Measurements from ENCODE around the gene MAD1L1. TPM values are rescaled to one million over a fixed set of nuclear protein-coding genes. Genes with fewer than 3 reads are reported as not detected.

The MAD1L1 gene
- total RNA-seq, 4 donors from 2014 or later: 22.3 to 56.6 (median 35.0) TPM

DNA sequence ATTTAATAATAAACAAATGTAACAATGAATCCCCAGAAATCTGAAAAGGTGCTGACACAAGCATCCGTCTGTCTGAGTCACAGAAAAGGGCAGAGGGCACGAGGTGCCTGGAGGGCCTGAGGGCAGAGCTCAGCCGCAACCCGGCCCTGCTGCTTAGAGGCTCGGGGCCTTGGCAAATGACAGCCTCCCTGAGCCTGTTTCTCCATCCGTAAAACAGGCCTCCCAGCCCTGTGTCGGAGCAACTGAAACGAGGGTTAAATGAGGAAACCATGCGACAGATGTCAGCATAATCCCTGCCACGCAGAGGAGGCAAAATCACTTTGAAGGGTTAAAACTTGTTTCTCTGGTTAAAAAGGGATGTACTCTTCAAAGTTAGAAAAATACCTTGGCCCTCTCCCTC lies 34.2 kb upstream of the MAD1L1 start:
- whole genome bisulfite sequencing, 2 donors (ENCODE audit: low coverage in 1 of 2): 67% methylated on average over 6 of the region's 10 CpGs; no CpG with 5 or more reads in 1 of the 2 donors
- no peak for TF ChIP-seq CTCF (IDR thresholded peaks at IDR 0.05)
- no peak for TF ChIP-seq POLR2A (IDR thresholded peaks at IDR 0.05)
- no peak for TF ChIP-seq POLR2AphosphoS5 (IDR thresholded peaks at IDR 0.05)
- TF ChIP-seq EP300 (IDR thresholded peaks at IDR 0.05): no peak
- Histone ChIP-seq H3K4me1 (no peaks in the 10 kb centered on the region), H3K9me3 (no peaks in the 10 kb centered on the region), H3K27me3 (no peaks in the 10 kb centered on the region), H3K36me3 (peaks cover 0 to 54% of the 10 kb centered on the region in 2 donors), H3K27ac (no peak overlapping the region), H3K4me3 (no peak overlapping the region)
- ATAC-seq: no peak

- Histone ChIP-seq H3K27me3 (no peaks in the 10 kb centered on the region), H3K27ac (no peak overlapping the region), H3K36me3 (peaks cover 0 to 51% of the 10 kb centered on the region in 2 donors), H3K9me3 (no peaks in the 10 kb centered on the region), H3K4me1 (no peaks in the 10 kb centered on the region), H3K4me3 (no peak overlapping the region)
- ATAC-seq: no peak
- TF ChIP-seq EP300 (IDR thresholded peaks at IDR 0.05) (no peak), POLR2AphosphoS5 (IDR thresholded peaks at IDR 0.05) (no peak), CTCF (IDR thresholded peaks at IDR 0.05) (no peak), POLR2A (IDR thresholded peaks at IDR 0.05) (no peak)
- WGBS, 2 donors (ENCODE audit: low coverage in 1 of 2): 80% methylated on average over 1 of the region's 23 CpGs; no CpG with 5 or more reads in 1 of the 2 donors
Measured at GRCh38 chr7:2264158-2264557, 31.4 kb upstream of the MAD1L1 start.

GRCh38 chr7:2263176-2263575 lies 30.4 kb upstream of the MAD1L1 start:
- WGBS, 2 donors (ENCODE audit: low coverage in 1 of 2): no CpG with 5 or more reads among the region's 18 CpGs
- Histone ChIP-seq H3K9me3 (no peaks in the 10 kb centered on the region), H3K4me1 (no peaks in the 10 kb centered on the region), H3K36me3 (peaks cover 0 to 51% of the 10 kb centered on the region in 2 donors), H3K4me3 (no peak overlapping the region), H3K27me3 (no peaks in the 10 kb centered on the region), H3K27ac (no peak overlapping the region)
- no peak for ATAC-seq
- TF ChIP-seq EP300 (IDR thresholded peaks at IDR 0.05) (no peak), POLR2AphosphoS5 (IDR thresholded peaks at IDR 0.05) (no peak), CTCF (IDR thresholded peaks at IDR 0.05) (no peak), POLR2A (IDR thresholded peaks at IDR 0.05) (no peak)

DNA sequence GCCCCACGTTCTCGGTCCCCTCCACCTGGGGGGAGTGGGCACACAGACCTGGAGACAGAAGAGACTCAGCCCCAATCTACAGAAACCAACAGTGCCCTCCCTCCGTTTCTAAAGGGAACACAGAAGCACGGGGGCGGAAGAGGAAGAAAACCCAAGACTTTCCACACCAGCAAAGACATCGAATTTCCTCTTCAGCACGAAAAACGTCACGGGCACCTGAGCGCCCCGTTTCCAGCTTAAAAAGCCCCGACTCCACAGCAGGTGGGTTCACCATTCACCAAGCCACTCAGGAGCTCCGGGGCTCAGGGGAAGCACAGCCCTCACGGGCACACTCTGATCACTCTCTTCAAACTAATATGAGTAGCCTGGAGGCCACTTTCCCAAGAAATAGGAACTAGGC lies 28.9 kb upstream of the MAD1L1 start:
- Histone ChIP-seq H3K27ac (no peak overlapping the region), H3K4me1 (no peaks in the 10 kb centered on the region), H3K36me3 (peaks cover 0 to 64% of the 10 kb centered on the region in 2 donors), H3K9me3 (no peaks in the 10 kb centered on the region), H3K27me3 (no peaks in the 10 kb centered on the region), H3K4me3 (no peak overlapping the region)
- TF ChIP-seq POLR2AphosphoS5 (IDR thresholded peaks at IDR 0.05): no peak
- no peak for TF ChIP-seq EP300 (IDR thresholded peaks at IDR 0.05)
- no peak for TF ChIP-seq POLR2A (IDR thresholded peaks at IDR 0.05)
- no peak for TF ChIP-seq CTCF (IDR thresholded peaks at IDR 0.05)
- no peak for ATAC-seq
- 62 to 96% methylated on average over 3 to 8 of the region's 14 CpGs for WGBS, 2 donors (ENCODE audit: low coverage in 1 of 2)

GRCh38 chr7:2260820-2261219 lies 28.1 kb upstream of the MAD1L1 start:
- Histone ChIP-seq H3K36me3 (peaks cover 0 to 72% of the 10 kb centered on the region in 2 donors), H3K27me3 (no peaks in the 10 kb centered on the region), H3K4me3 (no peak overlapping the region), H3K9me3 (no peaks in the 10 kb centered on the region), H3K27ac (no peak overlapping the region), H3K4me1 (no peaks in the 10 kb centered on the region)
- no peak for ATAC-seq
- 89 to 100% methylated on average over 3 to 4 of the region's 5 CpGs for WGBS, 2 donors (ENCODE audit: low coverage in 1 of 2)
- TF ChIP-seq CTCF (IDR thresholded peaks at IDR 0.05) (no peak), POLR2AphosphoS5 (IDR thresholded peaks at IDR 0.05) (no peak), EP300 (IDR thresholded peaks at IDR 0.05) (no peak), POLR2A (IDR thresholded peaks at IDR 0.05) (no peak)
